VCaP (cell line): ENCODE results near the gene KIF5C.

Experiments
- H3K27ac ChIP-seq: fragments of 450-650 bp; 2 replicates; pipeline ENCODE4 v1.5.1; 2017
- CTCF ChIP-seq: fragments of 450-650 bp; conservative IDR thresholded peaks from 2 replicates; pipeline ENCODE4 v1.5.1; 2017; ENCODE audit warnings: mild to moderate bottlenecking, moderate library complexity

The KIF5C gene

GRCh38 chr2:149012545-149012944 lies 137.5 kb downstream of the KIF5C start:
- no peak overlapping the region for H3K27ac ChIP-seq
- TF ChIP-seq CTCF, result no peak

- no peak for TF ChIP-seq CTCF
- no peak overlapping the region for H3K27ac ChIP-seq
These were observed 140.5 kb downstream of the KIF5C start for GRCh38 chr2:149015501-149015900.

GRCh38 chr2:149015926-149016563 lies 141.0 kb downstream of the KIF5C start:
- H3K27ac ChIP-seq, result no peak overlapping the region
- TF ChIP-seq CTCF, result no peak

- peak; percentile 91 for TF ChIP-seq CTCF
- H3K27ac ChIP-seq, result no peak overlapping the region
These were observed 142.3 kb downstream of the KIF5C start for GRCh38 chr2:149017116-149017985.

GRCh38 chr2:149018981-149019380 lies 144.0 kb downstream of the KIF5C start:
- H3K27ac ChIP-seq, result no peak overlapping the region
- no peak for TF ChIP-seq CTCF

GRCh38 chr2:149019768-149020167 lies 144.7 kb downstream of the KIF5C start:
- no peak overlapping the region for H3K27ac ChIP-seq
- no peak for TF ChIP-seq CTCF

GRCh38 chr2:149020432-149020851 lies 145.4 kb downstream of the KIF5C start:
- H3K27ac ChIP-seq, result no peak overlapping the region

More at GRCh38 chr2:149020432-149020851, 145.4 kb downstream of the KIF5C start:
- no peak for TF ChIP-seq CTCF
